HG03571 (cell line): ENCODE data around the gene TSPAN31.
"Not testable (repeated sequence)": the region's sequence is repeated elsewhere in the genome, so short reads cannot be mapped to it uniquely, and the experiment has no call there.

ENCODE experiments used
- ATAC-seq: cut with Tn5 transposase; IDR thresholded peaks from one replicate; pipeline ENCODE4 v1.9.1; 2021; ENCODE audit not compliant: unreplicated experiment

The TSPAN31 gene, protein sequence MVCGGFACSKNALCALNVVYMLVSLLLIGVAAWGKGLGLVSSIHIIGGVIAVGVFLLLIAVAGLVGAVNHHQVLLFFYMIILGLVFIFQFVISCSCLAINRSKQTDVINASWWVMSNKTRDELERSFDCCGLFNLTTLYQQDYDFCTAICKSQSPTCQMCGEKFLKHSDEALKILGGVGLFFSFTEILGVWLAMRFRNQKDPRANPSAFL

DNA sequence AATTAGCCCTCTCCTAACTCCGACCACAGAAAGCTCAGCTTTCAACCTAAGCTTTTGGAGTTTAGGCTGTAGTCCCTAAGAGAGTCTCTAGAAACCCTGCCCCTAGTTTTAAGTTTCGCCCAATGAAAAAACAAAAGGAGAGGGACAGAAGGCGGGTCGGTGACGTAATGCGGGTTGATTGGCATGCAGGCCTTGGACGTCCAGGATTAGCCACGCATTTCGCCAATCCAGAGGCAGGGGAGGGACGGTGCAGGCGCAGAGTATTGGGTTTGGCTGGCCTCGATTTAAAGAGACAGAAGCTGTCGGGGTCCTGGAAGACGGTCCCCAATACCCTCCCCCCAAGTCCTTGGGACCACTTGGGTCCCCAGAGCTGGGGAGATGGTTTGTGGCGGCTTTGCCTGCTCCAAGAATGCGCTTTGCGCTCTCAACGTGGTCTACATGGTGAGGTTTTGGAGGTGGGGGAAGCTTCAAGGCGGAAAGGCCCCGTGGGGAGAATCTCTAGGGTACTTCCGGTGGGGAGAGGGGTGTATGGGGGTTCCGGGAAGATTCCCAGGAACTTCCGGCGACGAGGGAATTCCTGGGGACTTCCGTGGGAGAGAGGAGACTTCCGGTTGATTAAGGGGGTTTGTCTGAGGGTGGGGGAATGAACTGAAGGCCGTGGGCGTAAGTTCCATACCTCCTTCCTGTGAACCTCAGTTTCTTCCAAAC lies at the start of gene TSPAN31:
Gene TSPAN31 (plus strand): TSS at position 263 of the 708 bp plus-strand sequence. CDS start 116 bp downstream, at position 379.
- peak; percentile 76 for ATAC-seq

DNA sequence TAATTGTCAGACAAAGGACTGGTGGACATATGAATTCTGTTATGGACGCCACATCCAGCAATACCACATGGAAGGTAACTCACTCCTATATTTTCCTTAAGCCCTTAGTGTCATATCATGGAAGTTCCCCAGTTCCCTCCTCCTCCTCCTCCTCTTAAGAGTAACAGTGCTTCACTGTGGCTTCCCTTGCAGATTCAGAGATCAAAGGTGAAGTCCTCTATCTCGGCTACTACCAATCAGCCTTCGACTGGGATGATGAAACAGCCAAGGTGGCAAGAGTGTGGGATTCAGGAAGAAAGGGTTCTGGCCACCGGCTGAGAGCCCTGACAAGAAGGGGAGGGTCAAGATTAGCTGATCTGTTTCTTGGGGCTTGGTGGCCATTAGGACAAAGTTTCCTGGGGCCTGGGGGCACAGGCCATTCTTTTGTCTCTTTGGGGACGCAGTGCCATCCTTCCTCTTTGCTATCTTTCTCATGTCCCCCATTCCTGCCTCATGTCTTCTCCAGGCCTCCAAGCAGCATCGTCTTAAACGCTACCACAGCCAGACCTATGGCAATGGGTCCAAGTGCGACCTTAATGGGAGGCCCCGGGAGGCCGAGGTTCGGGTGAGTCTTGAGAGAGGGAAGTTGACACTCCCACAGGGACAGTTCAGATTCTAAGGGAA lies 48.9 kb upstream of the TSPAN31 start:
- ATAC-seq, result no peak

DNA sequence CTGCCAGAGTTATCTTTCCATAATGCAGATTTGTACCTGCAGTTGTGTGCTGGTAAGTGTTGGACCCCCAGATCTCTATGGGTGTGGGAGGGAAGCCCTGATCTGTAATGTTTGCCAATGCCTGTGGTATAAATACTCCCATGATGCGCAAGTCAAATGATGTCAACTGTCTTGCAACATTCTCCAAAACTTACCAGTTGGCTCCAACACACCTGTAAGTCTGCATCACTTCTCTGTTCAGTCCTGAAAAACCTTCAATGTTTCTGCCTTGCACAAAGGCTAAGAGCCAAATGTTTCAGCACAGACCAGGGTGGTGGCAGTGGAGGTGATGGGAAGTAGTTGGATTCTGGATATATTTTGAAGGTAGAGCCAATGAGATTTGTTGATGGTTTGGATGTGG lies 47.8 kb upstream of the TSPAN31 start:
- no peak for ATAC-seq

DNA sequence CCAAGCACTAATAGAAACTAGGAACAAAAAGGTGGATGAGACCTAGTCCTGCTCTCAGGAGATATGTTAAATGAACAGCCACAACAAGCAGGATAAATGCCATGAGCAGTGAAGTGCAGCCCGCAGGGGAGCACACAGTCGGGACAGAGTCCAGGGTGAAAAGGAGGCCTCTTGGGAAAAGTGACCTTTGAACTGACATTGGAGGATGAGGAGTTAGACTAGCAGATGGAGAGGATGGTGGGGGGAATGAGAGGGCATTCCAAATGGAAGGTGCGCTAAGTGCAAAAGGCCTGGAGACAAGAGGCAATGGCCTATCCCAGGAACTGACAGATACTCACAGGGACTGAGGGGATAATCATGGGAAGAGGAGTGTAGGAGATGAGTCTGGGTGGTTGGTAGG lies 46.4 kb upstream of the TSPAN31 start:
- no peak for ATAC-seq

DNA sequence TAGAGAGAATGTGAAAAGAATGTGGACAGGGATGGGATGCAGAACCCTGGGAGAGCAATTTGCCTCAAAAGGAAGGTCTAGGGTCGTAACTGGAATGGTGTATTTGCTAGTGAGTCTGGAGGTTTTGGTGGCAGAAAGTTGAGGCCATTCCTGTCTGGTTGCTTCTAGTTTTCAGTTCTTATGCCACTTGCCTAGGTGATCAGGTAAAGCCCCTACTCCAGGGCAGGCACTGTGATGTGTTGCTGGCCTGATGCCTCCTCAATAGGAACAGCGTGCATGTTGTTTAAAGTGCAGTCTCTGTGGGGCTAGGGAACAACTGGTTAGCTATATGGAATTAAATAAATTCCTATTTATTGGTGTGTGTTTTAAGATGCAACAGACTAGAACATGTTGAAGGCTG lies 44.5 kb upstream of the TSPAN31 start:
- ATAC-seq, result no peak

DNA sequence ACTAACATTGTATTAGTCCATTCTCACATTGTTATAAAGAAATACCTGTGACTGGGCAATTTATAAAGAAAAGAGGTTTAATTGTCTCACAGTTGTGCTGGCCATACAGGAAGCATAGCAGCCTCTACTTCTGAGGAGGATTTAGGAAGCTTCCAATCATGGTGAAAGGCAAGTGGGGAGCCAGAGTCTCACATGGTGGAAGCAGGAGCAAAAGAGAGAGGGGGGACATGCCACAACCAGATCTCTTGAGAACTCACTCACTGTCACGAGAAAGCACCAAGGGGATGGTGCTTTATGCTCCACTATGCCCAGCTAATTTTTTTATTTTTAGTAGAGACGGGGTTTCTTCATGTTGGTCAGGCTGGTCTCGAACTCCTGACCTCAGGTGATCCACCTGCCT lies 37.6 kb upstream of the TSPAN31 start:
- no peak for ATAC-seq

DNA sequence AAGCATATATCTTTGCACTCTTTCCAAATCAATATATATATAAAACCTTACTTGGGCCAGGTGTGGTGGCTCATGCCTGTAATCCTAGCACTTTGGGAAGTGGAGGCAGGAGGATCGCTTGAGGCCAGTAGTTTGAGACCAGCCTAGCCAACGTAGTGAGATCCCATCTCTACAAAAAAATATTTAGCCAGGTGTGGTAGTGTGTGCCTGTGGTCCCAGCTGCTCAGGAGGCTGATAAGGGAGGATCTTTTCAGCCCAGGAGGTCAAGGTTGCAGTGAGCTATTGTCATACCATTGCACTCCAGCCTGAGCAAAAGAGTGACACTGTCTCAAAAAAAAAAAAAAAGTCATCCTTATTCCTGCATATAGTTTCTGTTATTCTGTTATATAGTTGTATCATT lies 36.5 kb upstream of the TSPAN31 start:
- ATAC-seq, result no peak

DNA sequence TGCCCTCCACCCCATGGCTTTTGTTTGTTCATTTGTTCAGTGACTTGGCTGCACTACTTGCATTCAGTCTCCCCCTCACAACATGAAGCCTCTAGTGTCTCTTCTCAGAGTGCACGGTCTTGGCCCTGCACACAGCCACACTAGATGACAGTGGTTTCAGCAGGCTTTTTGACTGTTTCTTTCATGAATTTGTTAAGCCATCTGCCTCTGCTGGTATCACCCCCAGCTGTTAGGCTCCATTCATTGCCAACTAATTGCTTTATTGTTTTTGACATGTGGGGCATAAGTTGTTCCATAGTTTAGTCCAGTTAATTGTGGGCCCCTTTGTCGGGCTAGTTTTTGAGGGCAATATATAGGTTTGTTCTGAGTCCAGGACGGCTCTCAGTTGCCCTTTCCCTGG lies 32.1 kb upstream of the TSPAN31 start:
- ATAC-seq, result no peak

DNA sequence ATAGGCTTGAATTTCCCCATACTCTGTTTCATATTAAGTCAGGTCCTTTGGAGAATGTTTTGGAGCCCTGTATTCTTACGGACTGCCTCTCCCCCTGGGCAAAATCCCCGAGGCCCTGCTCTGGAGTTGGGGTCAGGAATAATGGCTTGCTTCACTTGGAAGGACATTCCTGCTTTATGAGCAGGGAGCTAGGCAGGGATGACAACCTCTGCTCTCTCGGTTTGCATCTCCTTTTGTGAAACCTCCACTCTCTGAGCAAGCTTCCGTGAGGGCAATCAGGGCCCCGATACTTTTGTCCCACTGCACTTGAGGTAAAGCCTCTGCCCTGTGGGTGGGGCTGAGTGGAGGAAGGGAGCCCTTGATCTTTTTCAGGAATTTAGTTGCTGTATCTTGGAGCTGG lies 31.6 kb upstream of the TSPAN31 start:
- ATAC-seq, result no peak

DNA sequence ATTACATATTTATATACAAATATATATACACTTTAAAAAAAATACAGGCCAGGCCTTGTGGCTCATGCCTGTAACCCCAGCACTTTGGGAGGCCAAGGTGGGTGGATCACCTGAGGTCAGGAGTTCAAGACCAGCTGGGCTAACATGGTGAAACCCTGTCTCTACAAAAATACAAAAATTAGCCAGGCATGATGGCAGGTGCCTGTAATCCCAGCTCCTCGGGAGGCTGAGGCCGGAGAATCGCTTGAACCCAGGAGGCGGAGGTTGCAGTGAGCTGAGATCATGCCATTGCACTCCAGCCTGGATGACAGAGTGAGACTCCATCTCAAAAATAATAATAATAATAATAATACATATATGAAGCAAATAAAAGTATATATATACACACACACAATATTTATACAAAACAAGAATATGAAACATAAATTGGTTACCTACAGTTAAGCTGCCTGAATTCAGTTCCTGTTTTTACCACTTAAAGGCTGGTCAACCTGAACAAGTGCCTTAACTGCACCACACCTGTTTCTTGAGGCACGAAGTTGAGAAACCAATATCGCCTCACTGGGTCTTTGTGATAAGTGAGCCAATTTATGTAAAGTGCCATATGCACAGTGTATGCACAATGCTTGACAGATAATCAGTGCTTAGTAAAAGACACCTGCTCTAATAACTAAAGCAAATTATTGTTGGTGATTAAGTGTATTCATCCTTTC lies 29.6 kb upstream of the TSPAN31 start:
- ATAC-seq, result not testable (repeated sequence)

DNA sequence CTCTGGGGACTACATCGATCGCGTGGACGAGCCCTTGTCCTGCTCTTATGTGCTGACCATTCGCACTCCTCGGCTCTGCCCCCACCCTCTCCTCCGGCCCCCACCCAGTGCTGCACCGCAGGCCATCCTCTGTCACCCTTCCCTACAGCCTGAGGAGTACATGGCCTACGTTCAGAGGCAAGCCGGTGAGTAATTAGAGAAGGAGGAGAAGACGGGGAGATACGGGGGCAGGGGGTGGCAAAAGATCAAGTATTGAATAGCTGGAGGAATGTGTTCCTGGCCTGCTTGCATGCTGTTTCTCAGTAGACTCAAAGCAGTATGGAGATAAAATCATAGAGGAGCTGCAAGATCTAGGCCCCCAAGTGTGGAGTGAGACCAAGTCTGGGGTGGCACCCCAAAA lies 29.1 kb upstream of the TSPAN31 start:
- ATAC-seq, result no peak

DNA sequence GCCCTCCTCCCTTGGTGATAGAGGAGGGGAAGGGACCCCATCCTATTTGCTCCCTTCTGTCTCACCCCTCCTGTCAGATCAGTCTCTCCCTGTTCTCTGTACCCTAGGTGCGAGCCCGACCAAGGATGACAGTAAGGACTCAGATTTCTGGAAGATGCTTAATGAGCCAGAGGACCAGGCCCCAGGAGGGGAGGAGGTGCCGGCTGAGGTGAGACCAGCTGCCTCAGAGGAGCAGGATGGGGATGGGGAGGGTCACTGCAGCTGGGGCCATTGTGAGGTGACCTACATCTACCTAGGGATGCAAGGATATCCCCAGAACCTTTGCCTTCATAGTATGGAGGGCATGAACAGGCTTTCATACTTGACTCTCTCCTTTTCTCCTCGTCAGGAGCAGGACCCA lies 28.5 kb upstream of the TSPAN31 start:
- no peak for ATAC-seq

DNA sequence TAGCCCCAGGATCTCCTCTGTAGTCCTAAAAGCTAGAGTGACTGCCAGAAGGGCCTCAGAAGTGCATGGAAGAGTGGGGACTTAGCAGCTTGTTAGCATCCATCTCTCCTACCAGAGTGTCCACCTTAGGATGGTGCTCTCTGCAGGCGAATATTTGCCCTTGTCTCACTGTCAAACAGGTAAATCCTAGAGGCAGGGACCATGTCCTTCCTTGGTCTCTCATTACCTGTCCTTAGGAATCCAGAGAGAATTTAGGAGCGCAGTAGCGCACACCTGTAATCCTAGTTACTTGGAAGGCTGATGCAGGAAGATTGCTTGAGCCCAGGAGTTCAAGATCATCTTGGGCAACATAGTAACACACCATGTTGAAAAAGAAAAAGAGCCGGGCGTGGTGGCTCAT lies 27.7 kb upstream of the TSPAN31 start:
- ATAC-seq, result no peak

DNA sequence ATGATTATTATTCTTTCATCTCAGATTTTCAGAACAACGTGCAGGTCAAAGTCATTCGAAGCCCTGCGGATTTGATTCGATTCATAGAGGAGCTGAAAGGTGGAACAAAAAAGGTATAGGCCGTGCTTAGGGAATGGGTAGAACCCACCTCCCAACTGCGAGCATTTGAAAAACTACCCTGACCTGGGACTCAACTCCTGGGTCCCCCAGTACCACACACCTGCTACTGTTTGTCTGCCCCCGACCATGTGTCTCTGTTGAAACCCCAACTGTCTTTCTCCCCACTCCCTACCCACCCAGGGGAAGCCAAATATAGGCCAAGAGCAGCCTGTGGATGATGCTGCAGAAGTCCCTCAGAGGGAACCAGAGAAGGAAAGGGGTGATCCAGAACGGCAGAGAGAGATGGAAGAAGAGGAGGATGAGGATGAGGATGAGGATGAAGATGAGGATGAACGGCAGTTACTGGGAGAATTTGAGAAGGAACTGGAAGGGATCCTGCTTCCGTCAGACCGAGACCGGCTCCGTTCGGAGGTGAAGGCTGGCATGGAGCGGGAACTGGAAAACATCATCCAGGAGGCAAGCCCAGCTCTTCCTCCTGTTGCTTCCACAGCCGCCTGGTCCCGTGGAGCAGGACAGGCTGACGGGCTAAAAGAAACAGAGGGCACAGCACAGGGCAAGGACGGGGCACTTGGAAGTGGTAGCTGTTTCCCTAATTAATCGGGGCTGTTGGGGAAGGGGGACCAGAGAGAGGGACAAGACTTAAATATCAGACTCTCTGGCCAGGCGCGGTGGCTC lies 26.8 kb upstream of the TSPAN31 start:
- ATAC-seq, result no peak

DNA sequence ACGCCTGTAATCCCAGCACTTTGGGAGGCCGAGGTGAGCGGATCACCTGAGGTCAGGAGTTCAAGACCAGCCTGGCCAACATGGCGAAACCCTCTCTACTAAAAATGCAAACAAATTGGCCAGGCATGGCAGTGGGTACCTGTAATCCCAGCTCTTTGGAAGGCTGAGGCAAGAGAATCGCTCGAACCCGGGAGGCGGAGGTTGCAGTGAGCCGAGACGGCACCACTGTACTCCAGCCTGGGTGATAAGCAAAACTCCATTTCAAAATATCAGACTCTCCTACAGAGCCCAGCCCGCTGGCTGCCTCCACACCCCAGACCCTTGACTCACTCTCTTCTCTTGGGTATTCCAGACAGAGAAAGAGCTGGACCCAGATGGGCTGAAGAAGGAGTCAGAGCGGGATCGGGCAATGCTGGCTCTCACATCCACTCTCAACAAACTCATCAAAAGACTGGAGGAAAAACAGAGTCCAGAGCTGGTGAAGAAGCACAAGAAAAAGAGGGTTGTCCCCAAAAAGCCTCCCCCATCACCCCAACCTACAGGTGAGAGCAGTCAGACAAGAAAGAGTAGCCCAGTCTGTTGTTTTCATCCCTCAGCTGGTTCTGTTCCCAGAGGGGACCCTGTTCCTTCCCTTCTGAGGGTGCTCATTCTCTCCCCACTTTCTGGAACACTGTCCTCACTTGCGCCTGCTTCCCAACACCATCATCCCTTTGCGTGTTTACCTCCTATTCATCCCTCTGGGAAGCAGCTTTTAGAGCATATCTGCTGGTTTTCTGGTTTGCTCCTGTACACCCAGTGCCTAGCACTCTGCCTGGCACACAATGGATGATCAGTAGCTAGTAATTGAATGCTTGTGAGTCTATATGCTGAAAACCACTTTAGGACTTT lies 26.0 kb upstream of the TSPAN31 start:
- no peak for ATAC-seq

DNA sequence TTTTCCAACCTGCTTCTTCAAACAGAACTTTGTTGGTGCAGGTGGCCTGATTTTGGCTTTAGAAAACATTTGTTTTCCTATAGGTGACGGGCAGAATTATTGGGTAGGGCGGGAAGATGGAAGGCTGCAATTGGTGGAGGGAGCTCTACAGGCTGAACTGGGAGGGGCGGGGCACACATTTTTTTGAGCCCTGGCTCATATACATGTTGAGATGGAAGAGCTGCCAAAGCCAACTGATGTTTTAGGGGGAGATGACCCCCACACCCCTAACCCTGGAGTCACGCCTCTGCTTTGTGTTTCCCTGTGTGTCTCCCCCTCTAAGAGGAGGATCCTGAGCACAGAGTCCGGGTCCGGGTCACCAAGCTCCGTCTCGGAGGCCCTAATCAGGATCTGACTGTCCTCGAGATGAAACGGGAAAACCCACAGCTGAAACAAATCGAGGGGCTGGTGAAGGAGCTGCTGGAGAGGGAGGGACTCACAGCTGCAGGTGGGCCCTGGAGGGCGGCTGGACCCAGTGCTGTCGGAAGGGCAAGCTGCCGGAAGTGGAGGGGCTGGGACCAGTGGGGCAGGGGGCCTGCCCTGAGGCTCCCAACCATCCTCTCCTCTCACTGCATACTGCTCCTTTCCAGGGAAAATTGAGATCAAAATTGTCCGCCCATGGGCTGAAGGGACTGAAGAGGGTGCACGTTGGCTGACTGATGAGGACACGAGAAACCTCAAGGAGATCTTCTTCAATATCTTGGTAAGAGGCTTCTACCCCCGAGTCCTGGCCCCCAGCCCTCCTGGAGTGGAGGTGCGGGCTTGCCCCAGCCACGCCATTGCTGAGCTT lies 24.8 kb upstream of the TSPAN31 start:
- ATAC-seq, result no peak

DNA sequence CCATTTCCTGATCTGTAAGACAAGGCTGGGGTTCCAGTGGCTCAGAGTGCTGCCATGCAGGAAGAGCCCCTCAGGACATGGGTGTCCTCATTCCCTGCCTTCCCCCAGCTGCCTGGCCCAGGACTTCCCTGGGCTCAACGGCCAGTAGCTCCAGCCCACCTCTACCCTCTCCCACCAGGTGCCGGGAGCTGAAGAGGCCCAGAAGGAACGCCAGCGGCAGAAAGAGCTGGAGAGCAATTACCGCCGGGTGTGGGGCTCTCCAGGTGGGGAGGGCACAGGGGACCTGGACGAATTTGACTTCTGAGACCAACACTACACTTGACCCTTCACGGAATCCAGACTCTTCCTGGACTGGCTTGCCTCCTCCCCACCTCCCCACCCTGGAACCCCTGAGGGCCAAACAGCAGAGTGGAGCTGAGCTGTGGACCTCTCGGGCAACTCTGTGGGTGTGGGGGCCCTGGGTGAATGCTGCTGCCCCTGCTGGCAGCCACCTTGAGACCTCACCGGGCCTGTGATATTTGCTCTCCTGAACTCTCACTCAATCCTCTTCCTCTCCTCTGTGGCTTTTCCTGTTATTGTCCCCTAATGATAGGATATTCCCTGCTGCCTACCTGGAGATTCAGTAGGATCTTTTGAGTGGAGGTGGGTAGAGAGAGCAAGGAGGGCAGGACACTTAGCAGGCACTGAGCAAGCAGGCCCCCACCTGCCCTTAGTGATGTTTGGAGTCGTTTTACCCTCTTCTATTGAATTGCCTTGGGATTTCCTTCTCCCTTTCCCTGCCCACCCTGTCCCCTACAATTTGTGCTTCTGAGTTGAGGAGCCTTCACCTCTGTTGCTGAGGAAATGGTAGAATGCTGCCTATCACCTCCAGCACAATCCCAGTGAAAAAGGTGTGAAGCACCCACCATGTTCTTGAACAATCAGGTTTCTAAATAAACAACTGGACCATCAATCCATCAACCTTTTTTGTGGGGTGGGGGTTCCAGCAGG lies 23.9 kb upstream of the TSPAN31 start:
- no peak for ATAC-seq
